ENCODE measurements around the gene H2BW2. TPM values are rescaled to one million over a fixed set of nuclear protein-coding genes. Genes with fewer than 3 reads are reported as not detected.
"Not testable (repeated sequence)": the region's sequence is repeated elsewhere in the genome, so short reads cannot be mapped to it uniquely, and the experiment has no call there.

The H2BW2 gene
- polyA plus RNA-seq, 3 donors = not detected

GRCh38 chrX:104013606-104014005, 26.1 kb upstream of the H2BW2 start, which contains the start of gene H2BW1:
Gene H2BW1, minus strand, starts transcription at chrX:104013708. Its CDS starts 132 bp downstream, at chrX:104013576.
- no peaks in the 10 kb centered on the region for H3K4me1 Mint-ChIP-seq
- Histone ChIP-seq H3K4me1 (ENCODE audit: control insufficient read depth in 1 of 2, insufficient read depth in 2 of 2, low read length in 2 of 2) (no peaks in the 10 kb centered on the region), H3K4me2 (replicated peaks; ENCODE audit: extremely low read depth, low read length, poor library complexity, severe bottlenecking) (no peak within 1 kb of the TSS), H3K9ac (ENCODE audit: insufficient read depth, low read length, poor library complexity, severe bottlenecking) (no peak within 1 kb of the TSS), H4K20me1 (ENCODE audit: insufficient read depth, low read length) (no peaks in the 10 kb centered on the region), H3K9me3 (replicated peaks in 1 of 2; ENCODE audit: control insufficient read depth in 1 of 2, insufficient read depth in 1 of 2, low read length in 2 of 2) (no peaks in the 10 kb centered on the region), H3K36me3 (replicated peaks in 1 of 2; ENCODE audit: control insufficient read depth in 1 of 2, insufficient read depth in 2 of 2, low read length in 2 of 2) (no peaks in the 10 kb centered on the region), H3K4me3 (replicated peaks in 1 of 3; ENCODE audit: low read depth in 2 of 3, low read length in 3 of 3) (no peak within 1 kb of the TSS), H2AFZ (ENCODE audit: insufficient read depth, low read depth, low read length, poor library complexity, severe bottlenecking) (no peak within 1 kb of the TSS), H3K79me2 (ENCODE audit: insufficient read depth, low read length) (no peaks in the 10 kb centered on the region), H3K27ac (ENCODE audit: low read depth in 1 of 2, low read length in 2 of 2) (no peak within 1 kb of the TSS), H3K27me3 (ENCODE audit: control insufficient read depth in 2 of 2, insufficient read depth in 2 of 2, low read length in 2 of 2) (no peaks in the 10 kb centered on the region)
- no peaks in the 10 kb centered on the region for H3K36me3 Mint-ChIP-seq
- no peak for DNase-seq
- no peak within 1 kb of the TSS for H3K27ac Mint-ChIP-seq
- 96% methylated on average over 13 of the region's 20 CpGs for WGBS (ENCODE audit: insufficient coverage)
- intact Hi-C loops (cut with micrococcal nuclease) = no loop called here
- no peak within 1 kb of the TSS for H3K4me3 Mint-ChIP-seq
- TF ChIP-seq CTCF (IDR thresholded peaks at IDR 0.05) = no peak
- peaks cover 0 to 7% (median 0%) of the 10 kb centered on the region in 3 donors for H3K27me3 Mint-ChIP-seq (ENCODE audit: low read depth in 3 of 3)
- peaks cover 0 to 11% (median 3%) of the 10 kb centered on the region in 7 donors for H3K9me3 Mint-ChIP-seq

GRCh38 chrX:104015576-104015975, 24.2 kb upstream of the H2BW2 start:
- H3K9ac ChIP-seq (ENCODE audit: insufficient read depth, low read length, poor library complexity, severe bottlenecking); H3K27me3 ChIP-seq (ENCODE audit: control insufficient read depth in 2 of 2, insufficient read depth in 2 of 2, low read length in 2 of 2); H3K4me2 ChIP-seq (replicated peaks; ENCODE audit: extremely low read depth, low read length, poor library complexity, severe bottlenecking); H3K27ac ChIP-seq (ENCODE audit: low read depth in 1 of 2, low read length in 2 of 2); intact Hi-C loops (cut with micrococcal nuclease); H3K79me2 ChIP-seq (ENCODE audit: insufficient read depth, low read length); H3K36me3 Mint-ChIP-seq; H3K4me1 ChIP-seq (ENCODE audit: control insufficient read depth in 1 of 2, insufficient read depth in 2 of 2, low read length in 2 of 2); H4K20me1 ChIP-seq (ENCODE audit: insufficient read depth, low read length); H3K9me3 ChIP-seq (replicated peaks in 1 of 2; ENCODE audit: control insufficient read depth in 1 of 2, insufficient read depth in 1 of 2, low read length in 2 of 2); DNase-seq; H2AFZ ChIP-seq (ENCODE audit: insufficient read depth, low read depth, low read length, poor library complexity, severe bottlenecking); H3K27ac Mint-ChIP-seq; H3K4me3 Mint-ChIP-seq; H3K4me3 ChIP-seq (replicated peaks in 1 of 3; ENCODE audit: low read depth in 2 of 3, low read length in 3 of 3); H3K4me1 Mint-ChIP-seq; H3K36me3 ChIP-seq (replicated peaks in 1 of 2; ENCODE audit: control insufficient read depth in 1 of 2, insufficient read depth in 2 of 2, low read length in 2 of 2): not testable (repeated sequence)
- Mint-ChIP-seq H3K27me3 (ENCODE audit: low read depth in 3 of 3) (peaks cover 0 to 10% (median 0%) of the 10 kb centered on the region in 3 donors), H3K9me3 (peaks cover 0 to 13% (median 3%) of the 10 kb centered on the region in 7 donors)
- WGBS (ENCODE audit: insufficient coverage) = no CpG with 5 or more reads among the region's 8 CpGs

All from CD14-positive monocyte (primary cell).